GM11168 (cell line): ENCODE results near the gene ZNF107.
"Not testable (repeated sequence)": the region's sequence is repeated elsewhere in the genome, so short reads cannot be mapped to it uniquely, and the experiment has no call there.

ENCODE experiments used
- in situ Hi-C: fragments of 300-500 bp; cut with MboI; formaldehyde crosslinking; loops from one replicate; pipeline ENCODE4 v1.12.0; 2022; ENCODE audit warnings: low sequenced_read_pairs; ENCODE audit not compliant: unreplicated experiment

The ZNF107 gene

GRCh38 chr7:64642875-64643274 is 23.1 kb upstream of the ZNF107 start:
- in situ Hi-C loops, result no loop called here

- in situ Hi-C loops, result no loop called here
These were observed 22.4 kb upstream of the ZNF107 start for GRCh38 chr7:64643566-64643965.

GRCh38 chr7:64651203-64651602 is 14.7 kb upstream of the ZNF107 start:
- in situ Hi-C loops, result no loop called here

GRCh38 chr7:64651632-64652165 is 14.2 kb upstream of the ZNF107 start:
- in situ Hi-C loops, result no loop called here

GRCh38 chr7:64653721-64654401 is 12.1 kb upstream of the ZNF107 start:
- in situ Hi-C loops, result no loop called here

- in situ Hi-C loops, result no loop called here
These were observed 11.0 kb upstream of the ZNF107 start for GRCh38 chr7:64654796-64655548.

- in situ Hi-C loops, result no loop called here
These were observed 10.1 kb upstream of the ZNF107 start for GRCh38 chr7:64655811-64656210.

GRCh38 chr7:64656489-64656888 is 9.4 kb upstream of the ZNF107 start:
- in situ Hi-C loops, result no loop called here

- in situ Hi-C loops, result loop anchor here (10.0 kb wide), 1 partner anchor 347 kb away; the partner anchor contains the start of gene ZNF736
These were observed 3.8 kb upstream of the ZNF107 start for GRCh38 chr7:64662091-64662490.

GRCh38 chr7:64666663-64667050 is 724 bp downstream of the ZNF107 start:
- in situ Hi-C loops, result loop anchor here (10.0 kb wide), 1 partner anchor 352 kb away; the partner anchor contains the start of gene ZNF736

GRCh38 chr7:64667311-64667710 is 1.4 kb downstream of the ZNF107 start:
- in situ Hi-C loops, result loop anchor here (10.0 kb wide), 1 partner anchor 353 kb away; the partner anchor contains the start of gene ZNF736

- in situ Hi-C loops, result no loop called here
These were observed 6.5 kb downstream of the ZNF107 start for GRCh38 chr7:64672414-64672813.

GRCh38 chr7:64685091-64685490 is 19.2 kb downstream of the ZNF107 start:
- in situ Hi-C loops, result no loop called here

GRCh38 chr7:64685741-64686140 is 19.8 kb downstream of the ZNF107 start:
- in situ Hi-C loops, result no loop called here

- in situ Hi-C loops, result no loop called here
These were observed 20.7 kb downstream of the ZNF107 start for GRCh38 chr7:64686493-64687184.

GRCh38 chr7:64687249-64687648 is 21.3 kb downstream of the ZNF107 start:
- in situ Hi-C loops, result no loop called here

GRCh38 chr7:64688988-64689387 is 23.1 kb downstream of the ZNF107 start:
- in situ Hi-C loops, result no loop called here

- in situ Hi-C loops, result no loop called here
These were observed 25.9 kb downstream of the ZNF107 start for GRCh38 chr7:64691831-64692230.

- in situ Hi-C loops, result not testable (repeated sequence)
These were observed 31.9 kb downstream of the ZNF107 start for GRCh38 chr7:64697863-64698262.

- in situ Hi-C loops, result no loop called here
These were observed 40.8 kb downstream of the ZNF107 start for GRCh38 chr7:64706625-64707292.
